GM12878 (cell line): ENCODE data around the gene TMC5. TPM values are rescaled to one million over a fixed set of nuclear protein-coding genes. Genes with fewer than 3 reads are reported as not detected.

Source experiments
- ATAC-seq: fragments of 200-7000 bp; cut with Tn5 transposase; 3 replicates; pipeline ENCODE4 v1.9.1; 2020; ENCODE audit warnings: mild to moderate bottlenecking, moderate library complexity
- BruUV-seq: library from RNA; stranded (reverse); fragments of 400-500 nt; replicated peaks from 2 replicates; lab custom pipeline; 2021; lab: Mats Ljungman, UMichigan
- CTCF ChIA-PET: fragments of 300-600 bp; sonication (Branson Sonifier 250); formaldehyde crosslinking; extraction: SDS; loops from one replicate; lab custom pipeline; 2021; ENCODE audit warnings: inconsistent platforms; lab: Yijun Ruan, JAX
- POLR2A ChIA-PET: fragments of 350-600 bp; formaldehyde crosslinking; extraction: SDS; loops from one replicate; lab custom pipeline; 2021; ENCODE audit warnings: inconsistent platforms; lab: Charles Lee
- RAD21 ChIA-PET: fragments of 300-600 bp; sonication (Branson Sonifier 250); formaldehyde crosslinking; loops from one replicate; lab custom pipeline; 2023; ENCODE audit warnings: antibody characterized with exemption; ENCODE audit not compliant: unreplicated experiment; lab: Charles Lee
- SMC1A ChIA-PET: fragments of 300-600 bp; sonication (Branson Sonifier 250); formaldehyde crosslinking; loops from one replicate; lab custom pipeline; 2023; ENCODE audit not compliant: unreplicated experiment, uncharacterized antibody; lab: Charles Lee
- DNase-seq: peaks from one replicate; pipeline ENCODE4 v3.0.0-alpha.2; 2011; ENCODE audit warnings: low read depth, low spot score
- FAIRE-seq: peaks from 3 replicates; lab custom pipeline; 2011; peaks lifted over from hg19 to GRCh38; lab: Jason Lieb, UNC
- H2AFZ ChIP-seq: 2 replicates; pipeline ENCODE4 v1.6.0; 2011; ENCODE audit warnings: low read depth, low read length, control low read depth; ENCODE audit not compliant: control insufficient read depth
- H3K27ac ChIP-seq: 2 replicates; pipeline ENCODE4 v1.5.1; 2011; ENCODE audit warnings: control low read depth; ENCODE audit not compliant: control insufficient read depth, insufficient read depth
- H3K27me3 ChIP-seq, 2 experiments: replicated peaks in 1 of 2; 2 replicates each; pipeline versions ENCODE4 v1.6.0 to v1.6.1; 2011; ENCODE audit warnings: low read length in 1 of 2; ENCODE audit not compliant: control insufficient read depth in 2 of 2, insufficient read depth in 2 of 2
- H3K36me3 ChIP-seq, 2 experiments: 2 replicates each; pipeline ENCODE4 v1.5.1; 2011; ENCODE audit warnings: low read length in 1 of 2; ENCODE audit not compliant: control insufficient read depth in 2 of 2, insufficient read depth in 2 of 2
- H3K4me1 ChIP-seq: 2 replicates; pipeline ENCODE4 v1.6.1; 2011; ENCODE audit warnings: mild to moderate bottlenecking, low read length, moderate library complexity, mixed read lengths; ENCODE audit not compliant: control insufficient read depth, insufficient read depth
- H3K4me2 ChIP-seq: 2 replicates; pipeline ENCODE4 v1.6.0; 2011; ENCODE audit warnings: control low read depth; ENCODE audit not compliant: control insufficient read depth, insufficient read depth
- H3K4me3 ChIP-seq: fragments of 200-600 bp; sonication (generic); 2 replicates; pipeline ENCODE4 v1.5.1; 2016
- H3K79me2 ChIP-seq: 2 replicates; pipeline ENCODE4 v1.6.0; 2011; ENCODE audit warnings: low read length; ENCODE audit not compliant: control insufficient read depth, insufficient read depth
- H3K9ac ChIP-seq: 2 replicates; pipeline ENCODE4 v1.8.0; 2011; ENCODE audit warnings: low read length, control low read depth, mixed read lengths; ENCODE audit not compliant: control insufficient read depth, insufficient read depth
- H3K9me3 ChIP-seq: replicated peaks from 3 replicates; pipeline ENCODE4 v1.5.1; 2011; ENCODE audit warnings: mild to moderate bottlenecking, low read length; ENCODE audit not compliant: control insufficient read depth, insufficient read depth
- H4K20me1 ChIP-seq: 2 replicates; pipeline ENCODE4 v1.6.0; 2011; ENCODE audit not compliant: control insufficient read depth, insufficient read depth
- ATF7 ChIP-seq: fragments of 450-650 bp; IDR thresholded peaks from 2 replicates; pipeline ENCODE4 v1.6.1; 2016; ENCODE audit warnings: low read depth, mild to moderate bottlenecking
- GATAD2B ChIP-seq: fragments of 450-650 bp; conservative IDR thresholded peaks from 2 replicates; pipeline ENCODE4 v1.6.1; 2017; ENCODE audit warnings: low read depth, mild to moderate bottlenecking, moderate library complexity
- MLLT1 ChIP-seq: fragments of 450-650 bp; IDR thresholded peaks from 2 replicates; pipeline ENCODE4 v1.6.1; 2016; ENCODE audit warnings: mild to moderate bottlenecking
- MYC ChIP-seq: IDR thresholded peaks from 2 replicates; pipeline ENCODE4 v1.6.1; 2011; ENCODE audit warnings: mild to moderate bottlenecking, low read length, moderate library complexity, inconsistent platforms; ENCODE audit not compliant: insufficient read depth, insufficient replicate concordance, insufficient read length, severe bottlenecking
- SPI1 ChIP-seq: IDR thresholded peaks from 2 replicates; pipeline ENCODE4 v1.6.1; 2011; ENCODE audit warnings: low read depth, mild to moderate bottlenecking, low read length, moderate library complexity, borderline replicate concordance; ENCODE audit not compliant: insufficient read depth
- SRF ChIP-seq, 2 experiments: IDR thresholded peaks; 2 replicates each; pipeline ENCODE4 v1.6.1; 2011; ENCODE audit warnings: low read depth in 2 of 2, low read length in 2 of 2, mild to moderate bottlenecking in 1 of 2, moderate library complexity in 1 of 2
- WGBS: methylation state at CpG from one replicate; pipeline ENCODE4 v1.1.6; 2016; ENCODE audit warnings: low lambda C conversion rate; ENCODE audit not compliant: insufficient replicate concordance, insufficient coverage; ENCODE audit errors: missing lambda C conversion rate; 5-methylcytosine and 5-hydroxymethylcytosine counted together
- in situ Hi-C: fragments of 300-500 bp; cut with MboI; formaldehyde crosslinking; loops from 9 replicates; pipeline ENCODE4 v1.14.3; 2018; ENCODE audit warnings: mixed read lengths
- intact Hi-C: fragments of 100-400 bp; cut with micrococcal nuclease; formaldehyde crosslinking; loops from one replicate; pipeline ENCODE4 v1.14.2; 2022; ENCODE audit not compliant: unreplicated experiment
- polyA plus RNA-seq, 11 experiments: library from polyadenylated mRNA; depleted of rRNA in 4 of 11; unstranded in 6 of 11; stranded (reverse) in 5 of 11; fragments of >200 nt; fragmentation: Nextera tagmentation in 4 of 11; fragmentation: Illumina TruSeq in 1 of 11; extraction: Ambion mirVana in 4 of 11; extraction: Trizol in 1 of 11; gene quantifications; 1 replicate in 1 of 11; 2 replicates in 10 of 11; pipeline versions ENCODE4 v1.2.1 to v1.2.3, GENCODE V29; 2011 to 2016; ENCODE audit warnings: inconsistent platforms in 2 of 11, missing spikeins in 2 of 11, low read depth in 1 of 11
- total RNA-seq, 4 experiments: library from RNA; depleted of rRNA in 3 of 4; stranded (reverse); fragments of >200 nt in 3 of 4; fragmentation: Illumina TruSeq in 1 of 4; extraction: Trizol in 1 of 4; gene quantifications; 2 replicates each; pipeline versions ENCODE4 v1.2.1 to v1.2.3, GENCODE V29; 2013 to 2021
- TF ChIP-seq, protein P1 (sequence below): fragments of 450-650 bp; conservative IDR thresholded peaks from 2 replicates; pipeline ENCODE4 v1.6.1; 2017; ENCODE audit warnings: mild to moderate bottlenecking, moderate library complexity

TMC5 gene
- total and polyA plus RNA-seq, 10 of the 15 experiments (the other 5 are each of a cell fraction or from before 2014, with no cell fraction given) = 0.01 to 0.10 (median 0.07) TPM; not detected in 5

GRCh38 chr16:19512297-19512696 lies 94.6 kb downstream of the TMC5 start (continued):
- no peak for TF ChIP-seq ATF7
- no peak for TF ChIP-seq SRF (IDR thresholded peaks at IDR 0.05; ENCODE audit: low read depth in 2 of 2, low read length in 2 of 2)
- TF ChIP-seq, protein P1, sequence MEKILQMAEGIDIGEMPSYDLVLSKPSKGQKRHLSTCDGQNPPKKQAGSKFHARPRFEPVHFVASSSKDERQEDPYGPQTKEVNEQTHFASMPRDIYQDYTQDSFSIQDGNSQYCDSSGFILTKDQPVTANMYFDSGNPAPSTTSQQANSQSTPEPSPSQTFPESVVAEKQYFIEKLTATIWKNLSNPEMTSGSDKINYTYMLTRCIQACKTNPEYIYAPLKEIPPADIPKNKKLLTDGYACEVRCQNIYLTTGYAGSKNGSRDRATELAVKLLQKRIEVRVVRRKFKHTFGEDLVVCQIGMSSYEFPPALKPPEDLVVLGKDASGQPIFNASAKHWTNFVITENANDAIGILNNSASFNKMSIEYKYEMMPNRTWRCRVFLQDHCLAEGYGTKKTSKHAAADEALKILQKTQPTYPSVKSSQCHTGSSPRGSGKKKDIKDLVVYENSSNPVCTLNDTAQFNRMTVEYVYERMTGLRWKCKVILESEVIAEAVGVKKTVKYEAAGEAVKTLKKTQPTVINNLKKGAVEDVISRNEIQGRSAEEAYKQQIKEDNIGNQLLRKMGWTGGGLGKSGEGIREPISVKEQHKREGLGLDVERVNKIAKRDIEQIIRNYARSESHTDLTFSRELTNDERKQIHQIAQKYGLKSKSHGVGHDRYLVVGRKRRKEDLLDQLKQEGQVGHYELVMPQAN = no peak

DNA sequence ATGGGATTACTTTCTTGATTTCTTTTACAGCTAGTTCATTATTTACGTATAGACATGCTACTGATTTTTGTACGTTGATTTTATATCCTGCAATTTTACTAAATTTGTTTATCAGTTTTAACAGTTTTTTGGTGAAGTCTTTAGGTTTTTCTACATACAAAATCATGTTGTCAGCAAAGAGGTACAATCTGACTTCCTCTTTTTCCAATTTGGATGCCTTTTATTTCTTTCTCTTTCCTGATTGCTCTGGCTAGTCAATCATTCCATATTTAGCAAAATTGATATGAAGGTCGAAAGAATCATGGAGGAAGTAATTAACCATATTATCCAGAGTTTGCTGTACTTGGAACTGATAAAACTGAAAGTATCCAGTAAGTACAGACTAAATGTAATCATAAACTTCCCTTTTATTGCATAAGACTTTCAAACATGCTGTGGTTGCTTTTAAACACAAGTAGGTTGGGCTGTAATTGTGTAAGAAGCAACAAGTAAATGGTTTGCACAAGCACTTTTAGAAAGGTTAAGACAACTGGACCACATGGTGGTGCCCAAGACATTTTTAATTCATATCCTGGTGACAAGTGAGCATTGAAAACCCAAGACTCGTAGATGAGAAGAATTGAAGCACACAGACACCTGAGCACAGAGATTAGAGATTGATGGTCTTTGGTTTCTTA lies 95.8 kb downstream of the TMC5 start:
- intact Hi-C loops (no loop called here), in situ Hi-C loops (no loop called here)
- CTCF ChIA-PET = interaction anchor here (1.5 to 3.0 kb wide), 3 partner anchors 9 to 43 kb away, joined by 4 to 16 read pairs (median 9); partner anchors contain the start of gene VPS35L
- H3K79me2 ChIP-seq = peaks cover 8% of the 10 kb centered on the region
- peaks cover 0 to 10% of the 10 kb centered on the region in 2 experiments; a peak in 3 of 4 replicates for H3K36me3 ChIP-seq
- H3K9me3 ChIP-seq = 0 out of 3 replicates have a peak, but pooled peaks cover 2% of the 10 kb centered on the region
- POLR2A ChIA-PET = interaction anchor here (0.6 to 0.9 kb wide), 2 partner anchors 8 to 65 kb away, joined by 3 to 4 read pairs; partner anchors contain the start of gene GDE1
- no peak overlapping the region for H2AFZ ChIP-seq
- BruUV-seq = no TSS peak
- no peaks in the 10 kb centered on the region for H3K27me3 ChIP-seq
- no peak; the same call in 2 of the 3 replicates for ATAC-seq
- peak overlapping the region; percentile 15; the same call in 1 of the 2 replicates for H3K4me2 ChIP-seq
- H3K9ac ChIP-seq = no peak overlapping the region
- 74% methylated on average over 4 of the region's 4 CpGs for WGBS
- TF ChIP-seq SPI1 (peak; percentile 67), MYC (no peak), GATAD2B (no peak), MLLT1 (no peak)
- TF ChIP-seq, all 136 proteins: peak for 1
- Histone ChIP-seq H3K27ac (no peak overlapping the region), H3K4me1 (no peaks in the 10 kb centered on the region), H4K20me1 (no peaks in the 10 kb centered on the region), H3K4me3 (no peak overlapping the region; the same call in 1 of the 2 replicates)
- RAD21 ChIA-PET = interaction anchor here (0.6 to 1.5 kb wide), 3 partner anchors 7 to 43 kb away, joined by 3 to 4 read pairs (median 3); partner anchors contain the start of gene VPS35L
- SMC1A ChIA-PET = interaction anchor here (1.0 to 1.7 kb wide), 4 partner anchors 11 to 419 kb away, joined by 3 to 5 read pairs (median 4); partner anchors contain the start of gene CCP110
- FAIRE-seq = peak; percentile 81
- no peak for DNase-seq
